AG10803 (cell line): ENCODE data around the gene DAD1.
A peak's percentile ranks its signal among the peaks of the same experiment; 100 is the strongest.

Source experiments
- DNase-seq: peaks from one replicate; pipeline ENCODE4 v3.0.0; 2010; ENCODE audit warnings: low read depth
- H3K4me3 ChIP-seq: 2 replicates; pipeline ENCODE4 v1.5.1; 2011; ENCODE audit warnings: mild to moderate bottlenecking, low read length, control low read depth
- TF ChIP-seq, protein P1 (sequence below): conservative IDR thresholded peaks from 2 replicates; pipeline ENCODE4 v1.5.1; 2011; ENCODE audit warnings: mild to moderate bottlenecking, low read length, control low read depth, inconsistent platforms

Gene DAD1

DNA sequence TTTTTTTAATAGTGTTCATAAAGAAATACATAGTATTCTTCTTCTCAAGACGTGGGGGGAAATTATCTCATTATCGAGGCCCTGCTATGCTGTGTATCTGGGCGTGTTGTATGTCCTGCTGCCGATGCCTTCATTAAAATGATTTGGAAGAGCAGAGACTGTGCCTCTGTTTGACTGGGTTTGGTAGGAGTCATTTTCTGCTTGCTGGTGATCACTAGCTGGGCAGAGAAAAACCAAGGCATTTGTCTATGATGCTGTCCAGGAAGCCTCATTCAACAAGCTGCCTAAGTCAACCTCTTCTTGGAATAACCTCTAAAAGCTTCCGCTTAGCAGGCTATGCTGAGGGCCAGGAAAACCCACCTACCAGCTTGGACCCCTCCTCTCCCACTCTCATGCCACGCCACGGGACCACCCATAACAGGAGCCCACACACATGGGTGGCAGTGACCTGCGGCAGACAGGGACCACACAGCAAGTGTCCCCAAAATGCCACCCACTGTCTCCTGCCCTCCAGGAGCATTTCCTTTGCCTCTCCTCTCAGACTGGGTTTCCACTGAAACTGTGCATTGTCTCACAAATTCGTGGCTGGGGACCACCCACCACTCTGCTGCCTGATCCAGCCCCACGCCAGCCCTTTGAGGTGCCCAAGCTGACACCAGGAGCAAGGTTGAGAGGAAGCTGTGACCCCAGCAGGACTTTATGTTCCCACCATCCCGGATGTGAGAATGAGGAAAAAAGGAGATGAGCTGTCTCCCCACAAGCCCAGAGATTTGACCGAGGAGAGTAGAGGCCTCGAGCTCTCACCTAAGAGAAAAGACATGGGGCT is 36.8 kb downstream of the DAD1 start:
- DNase-seq = no peak
- TF ChIP-seq, protein P1, sequence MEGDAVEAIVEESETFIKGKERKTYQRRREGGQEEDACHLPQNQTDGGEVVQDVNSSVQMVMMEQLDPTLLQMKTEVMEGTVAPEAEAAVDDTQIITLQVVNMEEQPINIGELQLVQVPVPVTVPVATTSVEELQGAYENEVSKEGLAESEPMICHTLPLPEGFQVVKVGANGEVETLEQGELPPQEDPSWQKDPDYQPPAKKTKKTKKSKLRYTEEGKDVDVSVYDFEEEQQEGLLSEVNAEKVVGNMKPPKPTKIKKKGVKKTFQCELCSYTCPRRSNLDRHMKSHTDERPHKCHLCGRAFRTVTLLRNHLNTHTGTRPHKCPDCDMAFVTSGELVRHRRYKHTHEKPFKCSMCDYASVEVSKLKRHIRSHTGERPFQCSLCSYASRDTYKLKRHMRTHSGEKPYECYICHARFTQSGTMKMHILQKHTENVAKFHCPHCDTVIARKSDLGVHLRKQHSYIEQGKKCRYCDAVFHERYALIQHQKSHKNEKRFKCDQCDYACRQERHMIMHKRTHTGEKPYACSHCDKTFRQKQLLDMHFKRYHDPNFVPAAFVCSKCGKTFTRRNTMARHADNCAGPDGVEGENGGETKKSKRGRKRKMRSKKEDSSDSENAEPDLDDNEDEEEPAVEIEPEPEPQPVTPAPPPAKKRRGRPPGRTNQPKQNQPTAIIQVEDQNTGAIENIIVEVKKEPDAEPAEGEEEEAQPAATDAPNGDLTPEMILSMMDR = no peak
- H3K4me3 ChIP-seq = no peak overlapping the region

GRCh38 chr14:22551605-22551997 is 37.4 kb downstream of the DAD1 start:
- H3K4me3 ChIP-seq = no peak overlapping the region
- TF ChIP-seq, protein P1 = no peak
- no peak for DNase-seq

DNA sequence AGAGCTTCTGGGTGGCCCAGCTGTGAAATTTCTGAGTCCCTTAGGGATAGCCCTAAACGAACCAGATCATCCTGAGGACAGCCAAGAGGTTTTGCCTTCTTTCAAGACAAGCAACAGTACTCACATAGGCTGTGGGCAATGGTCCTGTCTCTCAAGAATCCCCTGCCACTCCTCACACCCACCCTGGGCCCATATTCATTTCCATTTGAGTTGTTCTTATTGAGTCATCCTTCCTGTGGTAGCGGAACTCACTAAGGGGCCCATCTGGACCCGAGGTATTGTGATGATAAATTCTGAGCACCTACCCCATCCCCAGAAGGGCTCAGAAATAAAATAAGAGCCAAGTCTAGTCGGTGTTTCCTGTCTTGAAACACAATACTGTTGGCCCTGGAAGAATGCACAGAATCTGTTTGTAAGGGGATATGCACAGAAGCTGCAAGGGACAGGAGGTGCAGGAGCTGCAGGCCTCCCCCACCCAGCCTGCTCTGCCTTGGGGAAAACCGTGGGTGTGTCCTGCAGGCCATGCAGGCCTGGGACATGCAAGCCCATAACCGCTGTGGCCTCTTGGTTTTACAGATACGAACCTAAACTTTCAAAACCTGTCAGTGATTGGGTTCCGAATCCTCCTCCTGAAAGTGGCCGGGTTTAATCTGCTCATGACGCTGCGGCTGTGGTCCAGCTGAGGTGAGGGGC is 38.9 kb downstream of the DAD1 start:
- no peak overlapping the region for H3K4me3 ChIP-seq
- TF ChIP-seq, protein P1 = no peak
- DNase-seq = no peak

- no peak for DNase-seq
- TF ChIP-seq, protein P1 = no peak
- no peak overlapping the region for H3K4me3 ChIP-seq
Measured at GRCh38 chr14:22549324-22549962, 39.6 kb downstream of the DAD1 start.

- H3K4me3 ChIP-seq = no peak overlapping the region
- no peak for DNase-seq
- TF ChIP-seq, protein P1 = no peak
Measured at GRCh38 chr14:22547948-22548750, 40.9 kb downstream of the DAD1 start.

- TF ChIP-seq, protein P1 = no peak
- peak; percentile 45 for DNase-seq
- no peak overlapping the region for H3K4me3 ChIP-seq
Measured at GRCh38 chr14:22547313-22547947, 41.6 kb downstream of the DAD1 start.
